GM23338 (cell line): ENCODE measurements around the gene KIT. TPM values are rescaled to one million over a fixed set of nuclear protein-coding genes. Genes with fewer than 3 reads are reported as not detected.

Experiments used
- ATAC-seq: fragments of 200-7000 bp; cut with Tn5 transposase; 3 replicates; pipeline ENCODE4 v1.9.1; 2020
- DNase-seq: peaks from one replicate; pipeline ENCODE4 v3.0.0-alpha.2; 2015; ENCODE audit warnings: low spot score
- H2AFZ ChIP-seq: fragments of 200-600 bp; sonication (generic); 2 replicates; pipeline ENCODE4 v1.8.0; 2016; ENCODE audit warnings: antibody characterized with exemption, mild to moderate bottlenecking, moderate library complexity
- H3F3A ChIP-seq: fragments of 200-600 bp; sonication (generic); replicated peaks from 2 replicates; pipeline ENCODE4 v1.8.0; 2017; ENCODE audit warnings: antibody characterized with exemption, mixed run types, low read depth
- H3K27ac ChIP-seq: fragments of 200-600 bp; sonication (generic); 2 replicates; pipeline ENCODE4 v1.6.1; 2016; ENCODE audit warnings: low read depth
- H3K27me3 ChIP-seq: fragments of 200-600 bp; sonication (generic); 2 replicates; pipeline ENCODE4 v1.8.0; 2016; ENCODE audit warnings: mild to moderate bottlenecking, mixed run types, moderate library complexity; ENCODE audit not compliant: insufficient read depth
- H3K36me3 ChIP-seq: fragments of 200-600 bp; sonication (generic); 2 replicates; pipeline ENCODE4 v1.8.0; 2016; ENCODE audit warnings: mild to moderate bottlenecking; ENCODE audit not compliant: insufficient read depth
- H3K4me1 ChIP-seq: fragments of 200-600 bp; sonication (generic); 2 replicates; pipeline ENCODE4 v1.8.0; 2016; ENCODE audit warnings: mild to moderate bottlenecking, moderate library complexity; ENCODE audit not compliant: insufficient read depth
- H3K4me2 ChIP-seq: fragments of 200-600 bp; sonication (generic); 2 replicates; pipeline ENCODE4 v1.7.1; 2017; ENCODE audit warnings: mixed run types
- H3K4me3 ChIP-seq: fragments of 200-600 bp; sonication (generic); 2 replicates; pipeline ENCODE4 v1.6.1; 2016; ENCODE audit warnings: mixed run types
- H3K79me2 ChIP-seq: fragments of 200-600 bp; sonication (generic); replicated peaks from 2 replicates; pipeline ENCODE4 v1.8.0; 2017; ENCODE audit warnings: mild to moderate bottlenecking; ENCODE audit not compliant: insufficient read depth
- H3K9me2 ChIP-seq: fragments of 200-600 bp; sonication (generic); 2 replicates; pipeline ENCODE4 v1.8.0; 2017; ENCODE audit not compliant: insufficient read depth
- H4K20me1 ChIP-seq: fragments of 200-600 bp; sonication (generic); replicated peaks from 2 replicates; pipeline ENCODE4 v1.8.0; 2017; ENCODE audit warnings: mild to moderate bottlenecking; ENCODE audit not compliant: insufficient read depth
- H3K27ac Mint-ChIP-seq: 2 replicates; pipeline ENCODE4 v1.8.0; 2020; ENCODE audit warnings: inconsistent platforms, mild to moderate bottlenecking, moderate library complexity, mixed read lengths
- H3K27me3 Mint-ChIP-seq: 3 replicates; pipeline ENCODE4 v1.8.0; 2022; ENCODE audit warnings: low read depth, mild to moderate bottlenecking, moderate library complexity, mixed read lengths, inconsistent platforms; ENCODE audit not compliant: insufficient read depth, poor library complexity
- H3K36me3 Mint-ChIP-seq: 3 replicates; pipeline ENCODE4 v1.8.0; 2021; ENCODE audit warnings: low read depth, mild to moderate bottlenecking, inconsistent platforms, moderate library complexity, mixed read lengths
- H3K4me1 Mint-ChIP-seq: 3 replicates; pipeline ENCODE4 v1.8.0; 2020; ENCODE audit warnings: mild to moderate bottlenecking, inconsistent platforms, mixed read lengths
- H3K4me3 Mint-ChIP-seq: 3 replicates; pipeline ENCODE4 v1.8.0; 2021; ENCODE audit warnings: moderate library complexity, mild to moderate bottlenecking, inconsistent platforms, mixed read lengths
- H3K9me3 Mint-ChIP-seq: 3 replicates; pipeline ENCODE4 v1.8.0; 2020; ENCODE audit warnings: moderate library complexity, mild to moderate bottlenecking, inconsistent platforms, mixed read lengths
- CREB1 ChIP-seq: fragments of 250-450 bp; sonication (Bioruptor Pico); IDR thresholded peaks from 2 replicates; pipeline ENCODE4 v1.5.0; 2020; ENCODE audit warnings: low read depth, mild to moderate bottlenecking, moderate library complexity
- CTCF ChIP-seq, 2 experiments: fragments of 200-600 bp in 1 of 2; sonication (generic) in 1 of 2; conservative IDR thresholded peaks; 2 replicates each; pipeline versions ENCODE4 v1.5.1 to v1.6.1; 2016 to 2017; ENCODE audit warnings: antibody characterized with exemption in 2 of 2, low read depth in 2 of 2, mild to moderate bottlenecking in 2 of 2, moderate library complexity in 1 of 2
- ETS1 ChIP-seq: IDR thresholded peaks from 2 replicates; pipeline ENCODE4 v1.6.1; 2016; ENCODE audit warnings: antibody characterized with exemption
- EZH2 ChIP-seq: fragments of 200-600 bp; sonication (generic); IDR thresholded peaks from one replicate; pipeline ENCODE4 v1.8.0; 2017; ENCODE audit warnings: antibody characterized with exemption, mild to moderate bottlenecking, low read depth; ENCODE audit not compliant: unreplicated experiment
- EZH2phosphoT487 ChIP-seq: fragments of 200-600 bp; sonication (generic); IDR thresholded peaks from one replicate; pipeline ENCODE4 v1.8.1; 2018; ENCODE audit warnings: antibody characterized with exemption; ENCODE audit not compliant: unreplicated experiment
- JUNB ChIP-seq: IDR thresholded peaks from one replicate; pipeline ENCODE4 v1.6.1; 2016; ENCODE audit warnings: antibody characterized with exemption; ENCODE audit not compliant: unreplicated experiment
- NANOG ChIP-seq: IDR thresholded peaks from 2 replicates; pipeline ENCODE4 v1.6.1; 2016; ENCODE audit warnings: antibody characterized with exemption, borderline replicate concordance
- POLR2AphosphoS5 ChIP-seq: IDR thresholded peaks from 2 replicates; pipeline ENCODE4 v1.6.1; 2016; ENCODE audit warnings: antibody characterized with exemption, low read depth
- REST ChIP-seq: IDR thresholded peaks from one replicate; pipeline ENCODE4 v1.6.1; 2018; ENCODE audit warnings: antibody characterized with exemption; ENCODE audit not compliant: unreplicated experiment
- STAT1 ChIP-seq: IDR thresholded peaks from one replicate; pipeline ENCODE4 v1.6.1; 2016; ENCODE audit warnings: antibody characterized with exemption; ENCODE audit not compliant: unreplicated experiment
- ZNF114 ChIP-seq: fragments of 250-450 bp; sonication (Bioruptor Pico); IDR thresholded peaks from 2 replicates; pipeline ENCODE4 v1.5.0; 2020; ENCODE audit warnings: mild to moderate bottlenecking, moderate library complexity
- ZNF331 ChIP-seq: fragments of 250-450 bp; sonication (Bioruptor Pico); IDR thresholded peaks from 2 replicates; pipeline ENCODE4 v1.5.0; 2020; ENCODE audit warnings: low read depth, mild to moderate bottlenecking, moderate library complexity
- ZNF462 ChIP-seq: fragments of 250-450 bp; sonication (Bioruptor Pico); IDR thresholded peaks from 2 replicates; pipeline ENCODE4 v1.5.0; 2020; ENCODE audit warnings: mild to moderate bottlenecking, moderate library complexity
- polyA plus RNA-seq: library from polyadenylated mRNA; unstranded; fragments of >200 nt; fragmentation: Nextera tagmentation; extraction: Ambion mirVana; gene quantifications from 2 replicates; pipeline ENCODE4 v1.2.1, GENCODE V29; 2016
- total RNA-seq: library from RNA; depleted of rRNA; stranded (reverse); fragments of >200 nt; shearing (Covaris generic); gene quantifications from 2 replicates; pipeline ENCODE4 v1.2.3, GENCODE V29; 2014

The KIT gene
- total and polyA plus RNA-seq, 2 experiments from 2014 or later, result 9.0 to 28.4 TPM

GRCh38 chr4:54729256-54729655 is 71.5 kb downstream of the KIT start:
- no peaks in the 10 kb centered on the region for H4K20me1 ChIP-seq
- no peaks in the 10 kb centered on the region for H3K9me2 ChIP-seq
- TF ChIP-seq POLR2AphosphoS5 (no peak), ETS1 (no peak), EZH2phosphoT487 (no peak), STAT1 (no peak), EZH2 (no peak), ZNF462 (no peak), JUNB (no peak), REST (no peak), ZNF114 (CRISPR knock-in tag) (no peak), ZNF331 (CRISPR knock-in tag) (no peak), NANOG (no peak), CTCF (conservative IDR thresholded peaks at IDR 0.05; ENCODE audit: low read depth in 2 of 2) (no peak), CREB1 (CRISPR knock-in tag) (no peak)
- no peaks in the 10 kb centered on the region for H3K27me3 ChIP-seq
- H3K4me2 ChIP-seq, result no peak overlapping the region
- ATAC-seq (no peak), DNase-seq (no peak)
- no peaks in the 10 kb centered on the region for H3K9me3 Mint-ChIP-seq
- H3F3A ChIP-seq, result no peaks in the 10 kb centered on the region
- no peak overlapping the region for H3K4me3 ChIP-seq
- no peak overlapping the region for H3K27ac Mint-ChIP-seq
- no peaks in the 10 kb centered on the region for H3K79me2 ChIP-seq
- no peaks in the 10 kb centered on the region for H3K27me3 Mint-ChIP-seq
- H3K36me3 ChIP-seq, result peaks cover 11% of the 10 kb centered on the region; the same call in 1 of the 2 replicates
- peaks cover 10% of the 10 kb centered on the region; the same call in 1 of the 2 replicates for H3K4me1 ChIP-seq
- H2AFZ ChIP-seq, result no peak overlapping the region
- H3K36me3 Mint-ChIP-seq, result peaks cover 36% of the 10 kb centered on the region
- no peak overlapping the region for H3K4me3 Mint-ChIP-seq
- no peak overlapping the region for H3K27ac ChIP-seq
- H3K4me1 Mint-ChIP-seq, result peaks cover 17% of the 10 kb centered on the region
